Endothelial cell of umbilical vein (primary cell): ENCODE results near the gene CDH23. TPM values are rescaled to one million over a fixed set of nuclear protein-coding genes. Genes with fewer than 3 reads are reported as not detected.

Source experiments
- BruUV-seq: library from RNA; stranded (reverse); fragments of 400-500 nt; replicated peaks from 2 replicates; lab custom pipeline; 2021; lab: Mats Ljungman, UMichigan
- CTCF ChIA-PET: fragments of 300-600, 350-600 bp; sonication (Branson Sonifier 250); formaldehyde crosslinking; loops from one replicate; lab custom pipeline; 2021; ENCODE audit warnings: antibody characterized with exemption, inconsistent platforms; lab: Charles Lee
- POLR2A ChIA-PET: fragments of 300-600, 350-600 bp; sonication (Branson Sonifier 250); formaldehyde crosslinking; loops from one replicate; lab custom pipeline; 2021; ENCODE audit warnings: antibody characterized with exemption, inconsistent platforms; lab: Charles Lee
- DNase-seq: peaks from one replicate; pipeline ENCODE4 v3.0.0-alpha.2; 2011; ENCODE audit warnings: low read depth, low spot score
- FAIRE-seq: peaks from 2 replicates; lab custom pipeline; 2011; peaks lifted over from hg19 to GRCh38; lab: Jason Lieb, UNC
- H2AFZ ChIP-seq: 2 replicates; pipeline ENCODE4 v1.6.0; 2012; ENCODE audit warnings: low read depth, low read length, control low read depth, inconsistent platforms
- H3K27ac ChIP-seq: 2 replicates; pipeline ENCODE4 v1.5.1; 2011; ENCODE audit warnings: low read depth, mild to moderate bottlenecking, control low read depth, low read length, moderate library complexity; ENCODE audit not compliant: insufficient read depth
- H3K27me3 ChIP-seq, 2 experiments: 2 replicates each; pipeline versions ENCODE4 v1.6.0 to v1.6.1; 2011; ENCODE audit warnings: low read length in 2 of 2, mixed read lengths in 1 of 2; ENCODE audit not compliant: control insufficient read depth in 2 of 2, insufficient read depth in 2 of 2
- H3K36me3 ChIP-seq, 2 experiments: 2 replicates in 1 of 2; 3 replicates in 1 of 2; pipeline ENCODE4 v1.5.1; 2011; ENCODE audit warnings: low read length in 2 of 2, mild to moderate bottlenecking in 1 of 2, moderate library complexity in 1 of 2; ENCODE audit not compliant: control insufficient read depth in 2 of 2, insufficient read depth in 2 of 2; ENCODE audit errors: extremely low read depth in 1 of 2
- H3K4me1 ChIP-seq: 3 replicates; pipeline ENCODE4 v1.5.1; 2011; ENCODE audit warnings: mild to moderate bottlenecking, low read length; ENCODE audit not compliant: control insufficient read depth, insufficient read depth; ENCODE audit errors: extremely low read depth
- H3K4me2 ChIP-seq: 2 replicates; pipeline ENCODE4 v1.6.1; 2011; ENCODE audit warnings: low read length, control low read depth, mixed read lengths; ENCODE audit not compliant: insufficient read depth
- H3K4me3 ChIP-seq, 3 experiments: fragments of 200-600 bp in 1 of 3; sonication (generic), shearing (Covaris generic) in 1 of 3; replicated peaks in 1 of 3; 2 replicates each; pipeline ENCODE4 v1.5.1; 2011 to 2016; ENCODE audit warnings: control low read depth in 3 of 3, low read length in 3 of 3, mild to moderate bottlenecking in 2 of 3, inconsistent platforms in 1 of 3, low read depth in 1 of 3, moderate library complexity in 1 of 3; ENCODE audit not compliant: insufficient read depth in 1 of 3
- H3K79me2 ChIP-seq: 2 replicates; pipeline ENCODE4 v1.6.0; 2012; ENCODE audit warnings: low read length, inconsistent platforms; ENCODE audit not compliant: control insufficient read depth, insufficient read depth
- H3K9ac ChIP-seq: replicated peaks from 2 replicates; pipeline ENCODE3; 2011; ENCODE audit warnings: low read length, control low read depth; ENCODE audit not compliant: insufficient read depth; ENCODE audit errors: extremely low read depth
- H3K9me1 ChIP-seq: replicated peaks from 3 replicates; pipeline ENCODE4 v1.6.0; 2011; ENCODE audit warnings: mild to moderate bottlenecking, low read length; ENCODE audit not compliant: control insufficient read depth, insufficient read depth; ENCODE audit errors: extremely low read depth
- H3K9me3 ChIP-seq: replicated peaks from 2 replicates; pipeline ENCODE4 v1.5.1; 2012; ENCODE audit warnings: low read length, inconsistent platforms; ENCODE audit not compliant: control insufficient read depth, insufficient read depth
- H4K20me1 ChIP-seq: replicated peaks from 2 replicates; pipeline ENCODE3; 2011; ENCODE audit warnings: mild to moderate bottlenecking, low read length; ENCODE audit not compliant: control insufficient read depth, insufficient read depth; ENCODE audit errors: extremely low read depth
- EZH2 ChIP-seq: IDR thresholded peaks from 2 replicates; pipeline ENCODE4 v1.6.1; 2012; ENCODE audit warnings: borderline replicate concordance, low read depth, mild to moderate bottlenecking, moderate library complexity, low read length, inconsistent platforms; ENCODE audit not compliant: severe bottlenecking
- FOS ChIP-seq: IDR thresholded peaks from 2 replicates; pipeline ENCODE4 v1.6.1; 2011; ENCODE audit warnings: mild to moderate bottlenecking, low read length, moderate library complexity, borderline replicate concordance; ENCODE audit not compliant: insufficient read depth
- GATA2 ChIP-seq: IDR thresholded peaks from 2 replicates; pipeline ENCODE4 v1.7.0; 2011; ENCODE audit warnings: low read depth, mild to moderate bottlenecking, moderate library complexity, mixed read lengths, low read length; ENCODE audit not compliant: insufficient read length, insufficient read depth
- JUN ChIP-seq: IDR thresholded peaks from 2 replicates; pipeline ENCODE4 v1.6.1; 2011; ENCODE audit warnings: borderline replicate concordance, low read depth; ENCODE audit not compliant: insufficient read length, insufficient read depth
- MYC ChIP-seq: IDR thresholded peaks from one replicate; pipeline ENCODE4 v1.6.1; 2011; ENCODE audit warnings: mild to moderate bottlenecking, low read depth, low read length
- POLR2A ChIP-seq: IDR thresholded peaks from 2 replicates; pipeline ENCODE4 v1.6.1; 2012; ENCODE audit warnings: low read depth, mild to moderate bottlenecking, control low read depth, low read length
- POLR2AphosphoS5 ChIP-seq: IDR thresholded peaks from 2 replicates; pipeline ENCODE4 v1.6.1; 2012; ENCODE audit warnings: low read depth, mild to moderate bottlenecking, control low read depth, low read length, moderate library complexity; ENCODE audit not compliant: insufficient read depth
- dilution Hi-C: fragments of 300-500 bp; cut with MboI; formaldehyde crosslinking; loops from one replicate; pipeline ENCODE4 v1.15.0; 2019; ENCODE audit warnings: low sequenced_read_pairs; ENCODE audit not compliant: extremely low pct_ligation_motif_present
- intact Hi-C: fragments of 100-400 bp; cut with micrococcal nuclease; formaldehyde crosslinking; loops from one replicate; pipeline ENCODE4 v1.10.0; 2022
- polyA plus RNA-seq, 4 experiments: library from polyadenylated mRNA; depleted of rRNA in 3 of 4; stranded (reverse) in 3 of 4; unstranded in 1 of 4; fragments of >200 nt; gene quantifications; 2 replicates each; pipeline versions ENCODE4 v1.2.1 to v1.2.3, GENCODE V29; 2011 to 2012; ENCODE audit warnings: missing spikeins in 1 of 4
- total RNA-seq: library from RNA; stranded (reverse); gene quantifications from 2 replicates; pipeline ENCODE4 v1.2.3, GENCODE V29; 2021
- TF ChIP-seq, protein P1 (sequence below): IDR thresholded peaks from 2 replicates; pipeline ENCODE4 v1.6.1; 2011; ENCODE audit not compliant: insufficient read depth, insufficient read length
- TF ChIP-seq, protein P2 (sequence below), 2 donors: IDR thresholded peaks; 1 replicate in 1 of 2; 2 replicates in 1 of 2; pipeline ENCODE4 v1.5.1; 2011; ENCODE audit warnings: low read length in 2 of 2, mild to moderate bottlenecking in 2 of 2, moderate library complexity in 2 of 2, control low read depth in 1 of 2, inconsistent platforms in 1 of 2, low read depth in 1 of 2; ENCODE audit not compliant: insufficient read depth in 1 of 2; ENCODE audit errors: extremely low read depth in 1 of 2

Gene CDH23
- total and polyA plus RNA-seq, 2 donors (not counting 3 experiments of a cell fraction or from before 2014, with no cell fraction given): not detected

- POLR2A ChIA-PET: no interaction called here
Observed at GRCh38 chr10:71562904-71563303, 166.2 kb downstream of the CDH23 start.

More at GRCh38 chr10:71562904-71563303, 166.2 kb downstream of the CDH23 start:
- no peaks in the 10 kb centered on the region for H3K4me1 ChIP-seq
- peaks cover 9 to 13% of the 10 kb centered on the region in 2 experiments for H3K27me3 ChIP-seq
- no peak overlapping the region for H2AFZ ChIP-seq
- no peaks in the 10 kb centered on the region for H3K36me3 ChIP-seq
- TF ChIP-seq POLR2A (no peak), GATA2 (no peak), EZH2 (no peak), FOS (no peak), JUN (no peak), POLR2AphosphoS5 (no peak), MYC (no peak)
- TF ChIP-seq, protein P1, sequence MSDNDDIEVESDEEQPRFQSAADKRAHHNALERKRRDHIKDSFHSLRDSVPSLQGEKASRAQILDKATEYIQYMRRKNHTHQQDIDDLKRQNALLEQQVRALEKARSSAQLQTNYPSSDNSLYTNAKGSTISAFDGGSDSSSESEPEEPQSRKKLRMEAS: no peak
- TF ChIP-seq, protein P2, sequence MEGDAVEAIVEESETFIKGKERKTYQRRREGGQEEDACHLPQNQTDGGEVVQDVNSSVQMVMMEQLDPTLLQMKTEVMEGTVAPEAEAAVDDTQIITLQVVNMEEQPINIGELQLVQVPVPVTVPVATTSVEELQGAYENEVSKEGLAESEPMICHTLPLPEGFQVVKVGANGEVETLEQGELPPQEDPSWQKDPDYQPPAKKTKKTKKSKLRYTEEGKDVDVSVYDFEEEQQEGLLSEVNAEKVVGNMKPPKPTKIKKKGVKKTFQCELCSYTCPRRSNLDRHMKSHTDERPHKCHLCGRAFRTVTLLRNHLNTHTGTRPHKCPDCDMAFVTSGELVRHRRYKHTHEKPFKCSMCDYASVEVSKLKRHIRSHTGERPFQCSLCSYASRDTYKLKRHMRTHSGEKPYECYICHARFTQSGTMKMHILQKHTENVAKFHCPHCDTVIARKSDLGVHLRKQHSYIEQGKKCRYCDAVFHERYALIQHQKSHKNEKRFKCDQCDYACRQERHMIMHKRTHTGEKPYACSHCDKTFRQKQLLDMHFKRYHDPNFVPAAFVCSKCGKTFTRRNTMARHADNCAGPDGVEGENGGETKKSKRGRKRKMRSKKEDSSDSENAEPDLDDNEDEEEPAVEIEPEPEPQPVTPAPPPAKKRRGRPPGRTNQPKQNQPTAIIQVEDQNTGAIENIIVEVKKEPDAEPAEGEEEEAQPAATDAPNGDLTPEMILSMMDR (IDR thresholded peaks at IDR 0.05; ENCODE audit: extremely low read depth in 1 of 2, insufficient read depth in 1 of 2, low read depth in 1 of 2, low read length in 2 of 2): no peak
- FAIRE-seq (no peak), DNase-seq (no peak)
- no peaks in the 10 kb centered on the region for H3K79me2 ChIP-seq
- CTCF ChIA-PET: no interaction called here
- H3K9me1 ChIP-seq: no peaks in the 10 kb centered on the region
- H3K4me2 ChIP-seq: no peak overlapping the region
- intact Hi-C loops: no loop called here
- no TSS peak for BruUV-seq
- dilution Hi-C loops: no loop called here
- H3K4me3 ChIP-seq: no peak overlapping the region
- no peak overlapping the region for H3K9ac ChIP-seq
- H3K27ac ChIP-seq: no peak overlapping the region
- H3K9me3 ChIP-seq: no peaks in the 10 kb centered on the region
- no peaks in the 10 kb centered on the region for H4K20me1 ChIP-seq
